ENCODE data around the gene CYTH4.
A peak's percentile ranks its signal among the peaks of the same experiment; 100 is the strongest.

Gene CYTH4

GRCh38 chr22:37291559-37292298 lies 9.4 kb downstream of the CYTH4 start:
- DNase-seq (ENCODE audit: low spot score), result no peak

- DNase-seq (ENCODE audit: low spot score), result no peak
These were observed 10.3 kb downstream of the CYTH4 start for GRCh38 chr22:37292641-37293040.

- DNase-seq (ENCODE audit: low spot score), result no peak
These were observed 10.9 kb downstream of the CYTH4 start for GRCh38 chr22:37293172-37293571.

GRCh38 chr22:37294747-37295146 lies 12.4 kb downstream of the CYTH4 start:
- no peak for DNase-seq (ENCODE audit: low spot score)

GRCh38 chr22:37295213-37295886 lies 13.0 kb downstream of the CYTH4 start:
- DNase-seq (ENCODE audit: low spot score), result no peak

- DNase-seq (ENCODE audit: low spot score), result no peak
These were observed 13.6 kb downstream of the CYTH4 start for GRCh38 chr22:37295946-37296345.

- no peak for DNase-seq (ENCODE audit: low spot score)
These were observed 16.6 kb downstream of the CYTH4 start for GRCh38 chr22:37298748-37299495.

- DNase-seq (ENCODE audit: low spot score), result no peak
These were observed 17.7 kb downstream of the CYTH4 start for GRCh38 chr22:37299969-37300509.

GRCh38 chr22:37300551-37301017 lies 18.3 kb downstream of the CYTH4 start:
- DNase-seq (ENCODE audit: low spot score), result no peak

- DNase-seq (ENCODE audit: low spot score), result no peak
These were observed 19.0 kb downstream of the CYTH4 start for GRCh38 chr22:37301144-37301830.

GRCh38 chr22:37302674-37303555 lies 20.6 kb downstream of the CYTH4 start:
- DNase-seq (ENCODE audit: low spot score), result no peak

- peak; percentile 95 for DNase-seq (ENCODE audit: low spot score)
These were observed 21.5 kb downstream of the CYTH4 start for GRCh38 chr22:37303821-37304274.

- no peak for DNase-seq (ENCODE audit: low spot score)
These were observed 22.5 kb downstream of the CYTH4 start for GRCh38 chr22:37304595-37305343.

GRCh38 chr22:37305887-37306286 lies 23.6 kb downstream of the CYTH4 start:
- DNase-seq (ENCODE audit: low spot score), result no peak

GRCh38 chr22:37306494-37306829 lies 24.2 kb downstream of the CYTH4 start:
- DNase-seq (ENCODE audit: low spot score), result no peak

- no peak for DNase-seq (ENCODE audit: low spot score)
These were observed 26.3 kb downstream of the CYTH4 start for GRCh38 chr22:37308385-37309200.

GRCh38 chr22:37309211-37310074 lies 27.1 kb downstream of the CYTH4 start:
- DNase-seq (ENCODE audit: low spot score), result no peak

GRCh38 chr22:37310075-37310606 lies 27.8 kb downstream of the CYTH4 start:
- no peak for DNase-seq (ENCODE audit: low spot score)

Data from AG08395 (cell line).